HL-60 (cell line): ENCODE measurements around the gene EYS.

Experiments
- DNase-seq, 2 experiments: peaks; one replicate each; pipeline ENCODE4 v3.0.0-alpha.2; 2010 to 2020; ENCODE audit warnings: low read depth in 1 of 2, low spot score in 1 of 2
- H3K27ac ChIP-seq: fragments of 250-450 bp; sonication (Bioruptor Pico); replicated peaks from 2 replicates; pipeline ENCODE4 v1.5.1; 2020; ENCODE audit warnings: mild to moderate bottlenecking, moderate library complexity
- H3K27me3 ChIP-seq: fragments of 250-450 bp; sonication (Bioruptor Pico); 2 replicates; pipeline ENCODE4 v1.5.1; 2021; ENCODE audit warnings: mild to moderate bottlenecking, moderate library complexity; ENCODE audit not compliant: insufficient read depth, poor library complexity, severe bottlenecking
- H3K4me3 ChIP-seq: replicated peaks from 2 replicates; pipeline ENCODE4 v1.5.1; 2011; ENCODE audit warnings: mild to moderate bottlenecking, control low read depth, low read length; ENCODE audit not compliant: insufficient read depth
- CTCF ChIP-seq: IDR thresholded peaks from one replicate; pipeline ENCODE4 v1.5.1; 2011; ENCODE audit warnings: low read length, control low read depth, inconsistent platforms; ENCODE audit not compliant: insufficient read depth
- GABPA ChIP-seq: IDR thresholded peaks from 2 replicates; pipeline ENCODE4 v1.6.1; 2012; ENCODE audit warnings: low read depth
- POLR2AphosphoS5 ChIP-seq: IDR thresholded peaks from 2 replicates; pipeline ENCODE4 v1.6.1; 2012; ENCODE audit warnings: low read depth
- REST ChIP-seq: IDR thresholded peaks from 2 replicates; pipeline ENCODE4 v1.6.1; 2012; ENCODE audit warnings: low read depth; ENCODE audit not compliant: insufficient replicate concordance
- SPI1 ChIP-seq: IDR thresholded peaks from 2 replicates; pipeline ENCODE4 v1.6.1; 2012; ENCODE audit warnings: low read depth, mild to moderate bottlenecking, borderline replicate concordance

EYS gene

GRCh38 chr6:65649392-65649791 is 57.6 kb downstream of the EYS start:
- Histone ChIP-seq H3K27me3 (no peaks in the 10 kb centered on the region), H3K27ac (no peak overlapping the region), H3K4me3 (no peak overlapping the region)
- no peak for DNase-seq
- TF ChIP-seq CTCF (no peak), SPI1 (no peak), GABPA (no peak), REST (no peak), POLR2AphosphoS5 (no peak)

GRCh38 chr6:65646544-65646943 is 60.5 kb downstream of the EYS start:
- no peak for TF ChIP-seq CTCF
- peak; percentile 27; the same call in 1 of the 2 replicates for TF ChIP-seq SPI1
- no peak overlapping the region for H3K27ac ChIP-seq
- no peaks in the 10 kb centered on the region for H3K27me3 ChIP-seq
- DNase-seq: no peak
- no peak overlapping the region for H3K4me3 ChIP-seq

GRCh38 chr6:65642776-65643175 is 64.2 kb downstream of the EYS start:
- no peak overlapping the region for H3K27ac ChIP-seq
- TF ChIP-seq SPI1 (no peak), POLR2AphosphoS5 (no peak), REST (no peak), GABPA (no peak), CTCF (no peak)
- H3K27me3 ChIP-seq: no peaks in the 10 kb centered on the region
- H3K4me3 ChIP-seq: no peak overlapping the region
- DNase-seq: no peak

- TF ChIP-seq GABPA (no peak), POLR2AphosphoS5 (no peak), CTCF (no peak), SPI1 (no peak), REST (no peak)
- Histone ChIP-seq H3K4me3 (no peak overlapping the region), H3K27me3 (no peaks in the 10 kb centered on the region), H3K27ac (no peak overlapping the region)
- DNase-seq: no peak
These were observed 68.8 kb downstream of the EYS start for GRCh38 chr6:65638047-65638831.
